AG04449 (cell line): Measurements from ENCODE around the gene DPT.

Source experiments
- CTCF ChIA-PET: fragments of 350-600 bp; formaldehyde crosslinking; extraction: SDS; loops from one replicate; lab custom pipeline; 2021; ENCODE audit warnings: antibody characterized with exemption; lab: Yijun Ruan, JAX
- POLR2A ChIA-PET: fragments of 400-600, 350-600 bp; formaldehyde crosslinking; extraction: SDS; loops from one replicate; lab custom pipeline; 2020; ENCODE audit warnings: antibody characterized with exemption, inconsistent platforms; lab: Yijun Ruan, JAX
- DNase-seq: peaks from one replicate; pipeline ENCODE4 v3.0.0-alpha.2; 2010; ENCODE audit warnings: low read depth, low spot score
- H3K4me3 ChIP-seq: 2 replicates; pipeline ENCODE4 v1.5.1; 2011; ENCODE audit warnings: low read depth, mild to moderate bottlenecking, control low read depth, low read length
- TF ChIP-seq, protein P1 (sequence below): IDR thresholded peaks from one replicate; pipeline ENCODE4 v1.5.1; 2011; ENCODE audit warnings: mild to moderate bottlenecking, moderate library complexity, low read length, control low read depth, inconsistent platforms; ENCODE audit not compliant: insufficient read depth; ENCODE audit errors: missing control alignments

The DPT gene

DNA sequence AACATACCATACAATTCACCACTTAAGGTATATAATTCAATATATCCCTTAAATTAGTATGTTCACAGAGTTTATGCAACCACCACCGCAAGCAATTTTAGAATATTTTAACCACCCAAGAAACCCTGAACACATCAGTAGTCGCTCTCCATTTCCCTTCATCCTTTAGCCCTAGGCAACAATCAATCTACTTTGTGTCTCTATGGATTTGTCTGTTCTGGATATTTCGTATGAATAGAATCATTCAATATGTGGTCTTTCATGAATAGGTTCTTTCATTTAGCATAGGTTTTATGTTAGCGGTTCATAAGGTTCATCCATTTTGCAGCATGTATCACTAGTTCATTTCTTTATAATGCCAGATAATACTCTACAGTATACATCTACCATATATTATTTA lies 4.2 kb upstream of the DPT start:
- TF ChIP-seq, protein P1, sequence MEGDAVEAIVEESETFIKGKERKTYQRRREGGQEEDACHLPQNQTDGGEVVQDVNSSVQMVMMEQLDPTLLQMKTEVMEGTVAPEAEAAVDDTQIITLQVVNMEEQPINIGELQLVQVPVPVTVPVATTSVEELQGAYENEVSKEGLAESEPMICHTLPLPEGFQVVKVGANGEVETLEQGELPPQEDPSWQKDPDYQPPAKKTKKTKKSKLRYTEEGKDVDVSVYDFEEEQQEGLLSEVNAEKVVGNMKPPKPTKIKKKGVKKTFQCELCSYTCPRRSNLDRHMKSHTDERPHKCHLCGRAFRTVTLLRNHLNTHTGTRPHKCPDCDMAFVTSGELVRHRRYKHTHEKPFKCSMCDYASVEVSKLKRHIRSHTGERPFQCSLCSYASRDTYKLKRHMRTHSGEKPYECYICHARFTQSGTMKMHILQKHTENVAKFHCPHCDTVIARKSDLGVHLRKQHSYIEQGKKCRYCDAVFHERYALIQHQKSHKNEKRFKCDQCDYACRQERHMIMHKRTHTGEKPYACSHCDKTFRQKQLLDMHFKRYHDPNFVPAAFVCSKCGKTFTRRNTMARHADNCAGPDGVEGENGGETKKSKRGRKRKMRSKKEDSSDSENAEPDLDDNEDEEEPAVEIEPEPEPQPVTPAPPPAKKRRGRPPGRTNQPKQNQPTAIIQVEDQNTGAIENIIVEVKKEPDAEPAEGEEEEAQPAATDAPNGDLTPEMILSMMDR: no peak
- POLR2A ChIA-PET: no interaction called here
- CTCF ChIA-PET: no interaction called here

DNA sequence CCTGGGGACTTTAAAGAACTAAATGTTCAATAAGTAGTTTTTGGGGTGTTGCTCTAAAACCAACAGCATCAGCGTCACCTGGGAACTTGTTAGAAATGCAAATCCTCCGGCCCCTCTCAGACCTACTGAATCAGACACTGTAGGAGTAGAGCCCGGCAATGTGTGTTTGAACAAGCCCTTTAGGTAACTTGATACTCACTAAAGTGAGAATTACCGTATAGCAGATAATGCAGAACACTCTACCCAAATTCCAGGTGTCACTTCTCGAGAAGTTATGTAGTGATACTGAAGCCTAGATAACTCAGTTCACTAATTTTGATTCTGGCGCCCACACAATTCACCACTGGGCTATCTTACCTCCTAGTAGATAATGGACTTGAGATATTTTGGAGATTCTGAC lies 3.7 kb upstream of the DPT start:
- TF ChIP-seq, protein P1: no peak
- no peak for DNase-seq
- POLR2A ChIA-PET: no interaction called here
- CTCF ChIA-PET: no interaction called here
- no peak overlapping the region for H3K4me3 ChIP-seq

More for the DNA sequence above, 4.2 kb upstream of the DPT start:
- DNase-seq: no peak
- no peak overlapping the region for H3K4me3 ChIP-seq

GRCh38 chr1:168731244-168731953 lies 2.4 kb upstream of the DPT start:
- no peak for DNase-seq
- ChIA-PET CTCF (no interaction called here), POLR2A (no interaction called here)
- TF ChIP-seq, protein P1: no peak
- no peak overlapping the region for H3K4me3 ChIP-seq

DNA sequence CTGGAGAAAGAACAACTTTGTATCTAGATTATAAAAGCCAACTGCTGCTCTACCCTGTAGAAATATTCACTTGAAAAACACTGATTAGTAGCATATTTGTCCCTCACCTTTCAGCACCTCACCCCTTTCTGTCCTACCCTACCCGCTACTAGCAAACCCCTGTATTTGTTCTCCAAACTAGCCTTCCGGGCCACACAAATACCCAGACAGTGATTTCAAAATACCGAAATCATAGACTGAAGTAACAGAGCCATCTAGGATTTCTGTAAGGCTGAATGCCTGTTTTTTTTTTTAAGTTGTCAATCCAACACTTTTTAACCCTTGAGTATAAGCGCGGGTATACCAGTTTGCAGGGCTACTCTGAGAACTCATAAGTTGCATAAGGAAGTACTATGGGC lies 398 bp upstream of the DPT start:
- CTCF ChIA-PET: no interaction called here
- DNase-seq: no peak
- H3K4me3 ChIP-seq: no peak overlapping the region
- TF ChIP-seq, protein P1: no peak
- POLR2A ChIA-PET: no interaction called here

- POLR2A ChIA-PET: no interaction called here
- CTCF ChIA-PET: no interaction called here
- H3K4me3 ChIP-seq: no peak overlapping the region
- no peak for DNase-seq
- TF ChIP-seq, protein P1: no peak
Measured at GRCh38 chr1:168726719-168727118, 2.3 kb downstream of the DPT start.

DNA sequence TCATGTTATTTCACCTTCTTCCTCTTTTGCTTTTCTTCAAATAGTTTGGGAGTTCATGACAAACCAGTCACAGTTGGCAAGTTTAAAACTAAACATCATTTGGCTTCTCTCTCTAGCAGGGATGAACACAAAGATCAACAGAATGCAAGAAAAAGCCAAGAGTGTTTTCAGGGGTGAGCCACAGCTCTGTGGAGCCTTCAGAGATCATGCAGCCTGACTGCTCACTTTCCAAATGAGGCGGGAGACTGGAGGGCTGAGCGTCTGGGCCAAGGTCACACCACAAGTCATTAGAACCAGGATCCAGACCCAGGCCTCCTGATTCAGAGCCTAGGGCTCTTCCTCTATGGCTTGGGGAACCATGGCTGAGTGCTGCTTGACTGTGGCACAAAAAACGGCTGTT lies 2.7 kb downstream of the DPT start:
- CTCF ChIA-PET: no interaction called here
- TF ChIP-seq, protein P1: no peak
- H3K4me3 ChIP-seq: no peak overlapping the region
- DNase-seq: no peak
- POLR2A ChIA-PET: no interaction called here
